Gastrocnemius medialis (tissue), 4 donors: Measurements from ENCODE around the gene ZNF775. TPM values are rescaled to one million over a fixed set of nuclear protein-coding genes. Genes with fewer than 3 reads are reported as not detected.

Experiments
- ATAC-seq, 2 donors: fragments of 150-250 bp; one replicate each; pipeline ENCODE4 v1.9.1; 2016
- DNase-seq, 2 donors: peaks; one replicate each; pipeline ENCODE4 v3.0.0-alpha.2; 2019
- H3K27ac ChIP-seq, 4 donors: fragments of 200-600 bp; sonication (generic); 1 replicate in 1 of 4; 2 replicates in 3 of 4; pipeline ENCODE4 v1.5.1; 2016 to 2018; ENCODE audit warnings: mild to moderate bottlenecking in 2 of 4, moderate library complexity in 1 of 4
- H3K27me3 ChIP-seq, 3 donors: fragments of 200-600 bp; sonication (generic) in 2 of 3; 1 replicate in 1 of 3; 2 replicates in 2 of 3; pipeline versions ENCODE4 v1.5.1 to v1.6.0; 2016 to 2019; ENCODE audit warnings: mild to moderate bottlenecking in 1 of 3, moderate library complexity in 1 of 3
- H3K36me3 ChIP-seq, 2 donors: fragments of 200-600 bp; sonication (generic) in 1 of 2; one replicate each; pipeline ENCODE4 v1.5.1; 2017 to 2018
- H3K4me1 ChIP-seq, 2 donors: fragments of 200-600 bp; sonication (generic) in 1 of 2; one replicate each; pipeline ENCODE4 v1.5.1; 2016 to 2017; ENCODE audit warnings: mild to moderate bottlenecking in 2 of 2
- H3K4me3 ChIP-seq, 4 donors: fragments of 200-600 bp; sonication (generic) in 3 of 4; 1 replicate in 1 of 4; 2 replicates in 3 of 4; pipeline ENCODE4 v1.5.1; 2016 to 2019; ENCODE audit warnings: mild to moderate bottlenecking in 2 of 4
- H3K9me3 ChIP-seq, 3 donors: fragments of 200-600 bp; sonication (generic) in 2 of 3; 1 replicate in 1 of 3; 2 replicates in 2 of 3; pipeline ENCODE4 v1.5.1; 2016 to 2019
- POLR2A ChIP-seq, 2 donors: fragments of 450-650 bp; IDR thresholded peaks; one replicate each; pipeline ENCODE4 v1.6.1; 2017; ENCODE audit warnings: antibody characterized with exemption in 2 of 2, mild to moderate bottlenecking in 2 of 2, moderate library complexity in 2 of 2
- in situ Hi-C, 4 donors: fragments of 200-750 bp; cut with MboI; loops; one replicate each; pipeline versions ENCODE4 v1.15.0 to v1.8.0; 2017; ENCODE audit warnings: low sequenced_read_pairs in 4 of 4
- intact Hi-C: fragments of 100-400 bp; cut with DNase I; formaldehyde crosslinking; loops from one replicate; pipeline ENCODE4 v1.15.1; 2023; ENCODE audit warnings: low total_unique reads
- total RNA-seq, 4 donors: library from RNA; depleted of rRNA; stranded (reverse); fragments of >200 nt; gene quantifications; one replicate each; pipeline versions ENCODE4 v1.1.0 to v1.2.3, GENCODE V29; 2016
- TF ChIP-seq, protein P1 (sequence below), 5 experiments: fragments of 450-650 bp in 3 of 5; fragments of 200-600 bp in 2 of 5; sonication (generic) in 2 of 5; IDR thresholded peaks in 4 of 5; conservative IDR thresholded peaks in 1 of 5; 1 replicate in 4 of 5; 2 replicates in 1 of 5; pipeline ENCODE4 v1.5.1; 2016 to 2019; ENCODE audit warnings: antibody characterized with exemption in 5 of 5, mild to moderate bottlenecking in 3 of 5, moderate library complexity in 3 of 5

ZNF775 gene
- total RNA-seq, 4 donors from 2014 or later = 3.1 to 7.5 (median 3.3) TPM

DNA sequence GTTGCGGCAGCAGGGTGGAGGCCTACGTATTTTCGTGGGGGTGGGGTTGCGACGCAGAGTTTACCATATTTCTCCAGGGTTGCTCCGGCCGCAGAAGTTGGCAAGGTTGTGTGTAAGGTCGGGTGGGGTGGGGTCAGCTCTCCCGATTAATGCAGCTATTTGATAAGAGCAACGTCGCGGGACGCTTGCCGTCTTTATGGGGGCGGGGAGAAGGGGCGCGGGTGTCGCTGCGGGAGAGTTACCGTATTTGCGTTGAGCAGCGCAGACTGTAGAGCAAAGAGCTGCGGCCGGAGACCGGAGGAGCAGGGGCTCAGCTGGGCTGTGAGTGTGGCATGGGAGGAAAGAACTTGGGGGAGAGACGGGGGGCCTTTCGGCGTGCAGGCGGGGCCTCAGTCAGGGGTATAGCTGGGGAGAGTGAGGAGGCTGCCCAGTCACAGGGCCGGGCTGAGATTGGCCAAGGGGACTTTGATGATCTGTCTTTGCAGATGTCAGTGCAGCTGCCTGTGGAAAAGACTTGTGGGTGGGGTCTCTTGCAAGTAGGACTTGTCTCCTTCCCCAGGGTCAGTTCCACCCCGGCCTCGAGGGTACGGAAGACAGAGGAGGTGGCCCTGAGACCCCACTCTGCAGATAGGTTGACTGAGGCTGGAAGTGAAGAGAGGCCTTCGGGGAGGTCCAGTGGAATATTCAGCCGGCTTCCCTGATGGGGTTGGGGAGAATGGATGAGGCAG is 26.6 kb downstream of the ZNF775 start:
- intact Hi-C loops = loop anchor here (1.0 to 10.0 kb wide), 3 partner anchors 15 to 619 kb away; partner anchors contain the start of genes ABCB8, ATG9B and ZNF775
- Histone ChIP-seq H3K4me1 (peaks cover 5 to 9% of the 10 kb centered on the region in 2 donors), H3K36me3 (no peaks in the 10 kb centered on the region), H3K27ac (peak overlapping the region; percentile 94 to 97 (median 96)), H3K27me3 (no peaks in the 10 kb centered on the region), H3K9me3 (no peaks in the 10 kb centered on the region), H3K4me3 (peak overlapping the region; percentile 69 to 83 (median 74))
- TF ChIP-seq, protein P1, sequence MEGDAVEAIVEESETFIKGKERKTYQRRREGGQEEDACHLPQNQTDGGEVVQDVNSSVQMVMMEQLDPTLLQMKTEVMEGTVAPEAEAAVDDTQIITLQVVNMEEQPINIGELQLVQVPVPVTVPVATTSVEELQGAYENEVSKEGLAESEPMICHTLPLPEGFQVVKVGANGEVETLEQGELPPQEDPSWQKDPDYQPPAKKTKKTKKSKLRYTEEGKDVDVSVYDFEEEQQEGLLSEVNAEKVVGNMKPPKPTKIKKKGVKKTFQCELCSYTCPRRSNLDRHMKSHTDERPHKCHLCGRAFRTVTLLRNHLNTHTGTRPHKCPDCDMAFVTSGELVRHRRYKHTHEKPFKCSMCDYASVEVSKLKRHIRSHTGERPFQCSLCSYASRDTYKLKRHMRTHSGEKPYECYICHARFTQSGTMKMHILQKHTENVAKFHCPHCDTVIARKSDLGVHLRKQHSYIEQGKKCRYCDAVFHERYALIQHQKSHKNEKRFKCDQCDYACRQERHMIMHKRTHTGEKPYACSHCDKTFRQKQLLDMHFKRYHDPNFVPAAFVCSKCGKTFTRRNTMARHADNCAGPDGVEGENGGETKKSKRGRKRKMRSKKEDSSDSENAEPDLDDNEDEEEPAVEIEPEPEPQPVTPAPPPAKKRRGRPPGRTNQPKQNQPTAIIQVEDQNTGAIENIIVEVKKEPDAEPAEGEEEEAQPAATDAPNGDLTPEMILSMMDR (IDR thresholded peaks at IDR 0.05 in 4 of 5, conservative IDR thresholded peaks at IDR 0.05 in 1 of 5) = no peak
- no peak for TF ChIP-seq POLR2A (IDR thresholded peaks at IDR 0.05)
- DNase-seq (no peak), ATAC-seq (peak; percentile 31 to 50)
- in situ Hi-C loops = loop anchor here in 2 of 4 donors (25.0 kb wide), 1 partner anchor 118 kb away; no protein-coding TSS in a partner anchor

DNA sequence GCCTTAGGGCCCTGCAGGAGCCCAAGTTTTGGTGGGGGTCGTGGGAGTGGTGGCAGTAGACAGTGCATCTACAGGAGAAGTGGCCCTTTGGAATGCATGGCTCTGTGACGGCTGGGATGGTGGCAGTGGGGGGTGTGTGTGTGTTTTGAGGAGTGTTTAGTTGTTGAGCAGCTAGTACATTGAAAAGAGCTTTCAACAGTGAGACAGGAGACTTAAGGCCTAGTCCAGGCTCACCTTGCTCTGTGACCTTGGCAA is 27.1 kb downstream of the ZNF775 start:
- DNase-seq (no peak), ATAC-seq (no peak)
- TF ChIP-seq, protein P1 (IDR thresholded peaks at IDR 0.05 in 4 of 5, conservative IDR thresholded peaks at IDR 0.05 in 1 of 5) = no peak
- no peak for TF ChIP-seq POLR2A (IDR thresholded peaks at IDR 0.05)
- Histone ChIP-seq H3K4me1 (peaks cover 5 to 9% of the 10 kb centered on the region in 2 donors), H3K36me3 (no peaks in the 10 kb centered on the region), H3K27me3 (no peaks in the 10 kb centered on the region), H3K9me3 (no peaks in the 10 kb centered on the region), H3K27ac (peak overlapping the region; percentile 94 to 97 (median 96)), H3K4me3 (peak overlapping the region; percentile 69 to 83 (median 74))
- in situ Hi-C loops (loop anchor here in 2 of 4 donors (25.0 kb wide), 1 partner anchor 119 kb away; no protein-coding TSS in a partner anchor), intact Hi-C loops (loop anchor here (10.0 kb wide), 1 partner anchor 619 kb away; the partner anchor contains the start of genes ABCB8 and ATG9B)

DNA sequence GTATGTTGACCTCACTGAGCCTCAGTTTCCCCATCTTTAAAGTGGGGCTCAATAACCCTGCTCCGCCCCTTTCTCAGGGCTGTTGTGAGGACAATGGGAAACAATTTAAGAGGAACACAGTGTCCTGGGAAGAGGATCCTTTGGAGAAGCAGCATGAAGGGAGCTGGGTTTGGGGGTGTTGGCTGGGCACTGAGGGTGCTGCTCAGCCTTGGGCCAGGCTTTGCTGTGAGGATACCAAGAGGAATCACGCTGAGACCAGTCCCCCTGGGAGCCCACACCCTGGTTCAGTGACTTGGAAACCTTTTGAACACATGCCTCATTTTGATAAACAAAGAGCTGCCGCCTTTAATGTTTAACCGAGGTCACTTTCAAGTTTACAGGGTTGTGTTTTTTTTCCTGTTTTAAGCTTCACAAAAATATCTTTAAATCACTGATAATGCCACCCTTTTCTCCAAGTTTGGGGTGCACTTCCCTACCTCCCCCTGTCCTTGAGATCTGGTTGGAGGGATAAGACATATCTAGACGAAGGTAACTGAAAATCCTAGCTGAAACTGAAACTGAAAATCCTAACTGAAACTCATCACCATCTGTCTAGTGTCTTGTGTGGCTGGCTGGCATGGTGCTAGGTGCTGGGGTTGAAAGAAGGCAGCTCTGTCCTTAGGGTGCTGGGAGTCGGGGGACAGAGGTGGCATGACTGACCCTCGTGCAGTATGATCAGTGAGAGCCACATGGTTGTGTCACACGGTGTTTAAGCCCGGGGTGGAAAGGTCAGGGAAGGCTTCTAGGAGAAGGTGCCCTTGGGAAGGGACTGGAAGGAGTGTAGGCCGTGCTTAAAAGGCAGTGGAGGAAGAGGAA is 27.7 kb downstream of the ZNF775 start:
- H3K27me3 ChIP-seq = no peaks in the 10 kb centered on the region
- DNase-seq (no peak), ATAC-seq (no peak)
- no peaks in the 10 kb centered on the region for H3K36me3 ChIP-seq
- no peaks in the 10 kb centered on the region for H3K9me3 ChIP-seq
- intact Hi-C loops = loop anchor here (10.0 kb wide), 1 partner anchor 618 kb away; the partner anchor contains the start of genes ABCB8 and ATG9B
- H3K4me1 ChIP-seq = peaks cover 5 to 9% of the 10 kb centered on the region in 2 donors
- TF ChIP-seq, protein P1 (IDR thresholded peaks at IDR 0.05 in 4 of 5, conservative IDR thresholded peaks at IDR 0.05 in 1 of 5) = no peak
- no peak for TF ChIP-seq POLR2A (IDR thresholded peaks at IDR 0.05)
- in situ Hi-C loops = loop anchor here in 2 of 4 donors (25.0 kb wide), 1 partner anchor 119 kb away; no protein-coding TSS in a partner anchor
- H3K27ac ChIP-seq = peak overlapping the region; percentile 94 to 97 (median 96)
- no peak overlapping the region for H3K4me3 ChIP-seq

DNA sequence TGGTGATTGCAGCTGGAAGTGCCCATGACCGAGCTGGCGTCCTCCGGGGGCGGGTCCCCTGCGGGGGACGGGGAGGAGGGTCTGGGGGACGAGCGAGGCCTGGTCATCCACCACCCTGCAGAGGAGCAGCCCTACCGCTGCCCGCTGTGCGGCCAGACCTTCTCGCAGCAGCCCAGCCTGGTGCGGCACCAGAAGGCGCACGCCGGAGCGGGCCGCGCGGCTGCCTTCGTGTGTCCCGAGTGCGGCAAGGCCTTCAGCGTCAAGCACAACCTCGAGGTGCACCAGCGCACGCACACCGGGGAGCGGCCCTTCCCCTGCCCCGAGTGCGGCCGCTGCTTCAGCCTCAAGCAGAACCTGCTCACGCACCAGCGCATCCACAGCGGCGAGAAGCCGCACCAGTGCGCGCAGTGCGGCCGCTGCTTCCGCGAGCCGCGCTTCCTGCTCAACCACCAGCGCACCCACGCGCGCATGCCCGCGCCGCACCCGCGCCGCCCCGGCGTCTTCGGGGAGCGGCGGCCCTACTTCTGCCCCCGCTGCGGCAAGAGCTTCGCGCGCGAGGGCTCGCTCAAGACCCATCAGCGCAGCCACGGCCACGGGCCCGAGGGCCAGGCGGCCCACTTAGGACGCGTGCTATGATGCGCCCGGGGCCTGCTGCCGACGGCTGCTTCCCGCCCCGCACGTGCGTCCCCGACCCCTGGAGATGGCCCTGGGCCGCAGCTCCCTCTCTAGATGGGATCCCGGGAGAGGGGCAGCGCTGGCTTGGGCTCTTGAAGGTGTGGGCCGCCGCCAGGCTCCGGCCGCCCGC is 28.7 kb downstream of the ZNF775 start:
- Histone ChIP-seq H3K36me3 (no peaks in the 10 kb centered on the region), H3K9me3 (no peaks in the 10 kb centered on the region), H3K27ac (no peak overlapping the region), H3K27me3 (no peaks in the 10 kb centered on the region), H3K4me3 (no peak overlapping the region), H3K4me1 (peaks cover 5 to 9% of the 10 kb centered on the region in 2 donors)
- TF ChIP-seq, protein P1 (IDR thresholded peaks at IDR 0.05 in 4 of 5, conservative IDR thresholded peaks at IDR 0.05 in 1 of 5) = no peak
- TF ChIP-seq POLR2A (IDR thresholded peaks at IDR 0.05) = no peak
- no peak for DNase-seq
- in situ Hi-C loops = loop anchor here in 2 of 4 donors (25.0 kb wide), 1 partner anchor 120 kb away; no protein-coding TSS in a partner anchor
- intact Hi-C loops = loop anchor here (10.0 kb wide), 1 partner anchor 617 kb away; the partner anchor contains the start of genes ABCB8 and ATG9B
- ATAC-seq = no peak
